Upper lobe of left lung (tissue), 4 donors: ENCODE data around the gene ZNF229.

Source experiments
- POLR2A ChIP-seq, 4 donors: fragments of 450-650 bp; IDR thresholded peaks; one replicate each; pipeline ENCODE4 v1.5.1; 2016 to 2017; ENCODE audit warnings: antibody characterized with exemption in 4 of 4, mild to moderate bottlenecking in 2 of 4
- POLR2AphosphoS5 ChIP-seq, 2 donors: sonication (generic); formaldehyde crosslinking; IDR thresholded peaks; one replicate each; pipeline ENCODE4 v1.5.1; 2017; ENCODE audit warnings: antibody characterized with exemption in 2 of 2
- TF ChIP-seq, protein P1 (sequence below), 6 experiments: fragments of 450-650 bp in 4 of 6; fragments of 200-600 bp in 2 of 6; sonication (generic) in 2 of 6; IDR thresholded peaks; one replicate each; pipeline ENCODE4 v1.5.1; 2016 to 2019; ENCODE audit warnings: antibody characterized with exemption in 6 of 6

DNA sequence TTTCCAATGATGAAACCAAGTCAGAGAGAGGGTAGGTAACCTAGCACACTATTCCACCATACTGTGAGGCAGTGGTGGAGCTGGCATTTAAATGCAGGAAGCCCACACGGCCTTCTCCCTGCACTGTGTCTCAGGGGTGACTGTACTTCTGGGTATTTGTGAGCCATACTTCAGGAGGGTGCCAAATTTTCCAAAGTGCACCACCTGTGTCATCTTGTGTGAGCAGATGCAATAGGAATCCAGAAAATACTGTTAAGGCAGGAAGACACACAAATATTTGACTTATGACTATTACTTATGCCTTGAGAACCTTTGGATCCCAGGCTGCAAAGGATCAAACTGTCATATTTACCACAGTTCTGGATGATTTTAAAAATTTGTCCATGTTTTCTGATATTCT is 17.3 kb downstream of the ZNF229 start:
- TF ChIP-seq, protein P1, sequence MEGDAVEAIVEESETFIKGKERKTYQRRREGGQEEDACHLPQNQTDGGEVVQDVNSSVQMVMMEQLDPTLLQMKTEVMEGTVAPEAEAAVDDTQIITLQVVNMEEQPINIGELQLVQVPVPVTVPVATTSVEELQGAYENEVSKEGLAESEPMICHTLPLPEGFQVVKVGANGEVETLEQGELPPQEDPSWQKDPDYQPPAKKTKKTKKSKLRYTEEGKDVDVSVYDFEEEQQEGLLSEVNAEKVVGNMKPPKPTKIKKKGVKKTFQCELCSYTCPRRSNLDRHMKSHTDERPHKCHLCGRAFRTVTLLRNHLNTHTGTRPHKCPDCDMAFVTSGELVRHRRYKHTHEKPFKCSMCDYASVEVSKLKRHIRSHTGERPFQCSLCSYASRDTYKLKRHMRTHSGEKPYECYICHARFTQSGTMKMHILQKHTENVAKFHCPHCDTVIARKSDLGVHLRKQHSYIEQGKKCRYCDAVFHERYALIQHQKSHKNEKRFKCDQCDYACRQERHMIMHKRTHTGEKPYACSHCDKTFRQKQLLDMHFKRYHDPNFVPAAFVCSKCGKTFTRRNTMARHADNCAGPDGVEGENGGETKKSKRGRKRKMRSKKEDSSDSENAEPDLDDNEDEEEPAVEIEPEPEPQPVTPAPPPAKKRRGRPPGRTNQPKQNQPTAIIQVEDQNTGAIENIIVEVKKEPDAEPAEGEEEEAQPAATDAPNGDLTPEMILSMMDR (IDR thresholded peaks at IDR 0.05) = no peak
- TF ChIP-seq POLR2A (IDR thresholded peaks at IDR 0.05) = no peak
- TF ChIP-seq POLR2AphosphoS5 (IDR thresholded peaks at IDR 0.05) = no peak
